ENCODE data around the gene BCL2L1.

The BCL2L1 gene

DNA sequence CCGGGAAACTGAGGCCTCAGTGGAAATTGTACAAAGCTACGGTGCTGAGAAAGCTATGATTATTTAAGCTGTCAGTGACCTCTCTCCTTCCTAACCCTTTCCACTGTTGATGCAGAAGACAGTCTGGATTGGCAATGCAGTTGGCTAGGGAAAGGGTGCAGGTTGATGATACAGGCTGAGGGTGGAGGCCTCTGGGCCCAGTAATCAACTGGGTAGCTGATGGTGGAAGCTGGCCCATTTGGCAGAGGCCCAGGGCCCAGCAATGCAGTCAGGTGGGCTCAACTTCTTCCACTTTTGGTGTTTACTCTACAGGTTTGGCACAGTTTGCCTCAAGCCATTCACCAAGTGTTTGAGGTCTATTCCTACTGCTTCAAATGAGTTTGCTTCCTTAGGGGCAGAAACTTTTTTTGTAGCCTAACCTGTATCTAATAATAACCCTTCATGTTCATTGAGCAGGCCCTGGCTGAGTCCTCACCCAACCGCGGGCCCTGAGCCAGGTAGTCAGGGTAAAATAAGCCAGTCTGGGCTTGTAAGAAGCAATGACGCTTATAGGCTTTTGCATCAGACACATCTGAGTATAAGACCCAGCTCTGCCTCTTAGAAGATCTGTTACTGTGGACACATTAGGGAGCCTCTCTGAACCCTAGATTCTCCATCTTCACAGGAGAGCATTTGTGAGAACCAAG is 12.1 kb downstream of the BCL2L1 start:
- H3K27me3 ChIP-seq (ENCODE audit: insufficient read depth, low read length): no peaks in the 10 kb centered on the region
- H3K36me3 ChIP-seq (ENCODE audit: insufficient read depth, low read length): peaks cover 61% of the 10 kb centered on the region
- H3K4me3 ChIP-seq (ENCODE audit: low read length): no peak overlapping the region
- H3K4me1 ChIP-seq (ENCODE audit: insufficient read depth, low read length): peaks cover 18% of the 10 kb centered on the region
- H3K9me3 ChIP-seq (ENCODE audit: low read length): no peaks in the 10 kb centered on the region
- H2AFZ ChIP-seq (ENCODE audit: low read depth, low read length): no peak overlapping the region

DNA sequence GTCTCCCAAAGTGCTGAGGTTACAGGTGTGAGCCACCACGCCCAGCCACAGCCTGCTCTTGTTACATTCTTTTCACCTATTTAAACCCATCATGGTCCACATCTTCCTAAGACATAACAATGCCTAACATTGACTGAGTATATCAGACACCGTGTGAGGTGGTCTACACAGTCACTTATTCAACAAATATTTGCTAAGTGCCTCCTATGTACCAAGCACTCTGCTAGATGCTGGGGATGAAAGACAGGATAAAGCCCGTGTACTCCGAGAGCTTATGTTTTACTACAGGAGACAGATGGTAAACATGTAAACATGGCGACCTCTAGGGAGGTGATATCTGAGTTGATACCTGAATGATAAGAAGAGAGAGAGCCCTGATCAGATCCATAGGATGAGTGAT is 12.7 kb downstream of the BCL2L1 start:
- no peak overlapping the region for H3K4me3 ChIP-seq (ENCODE audit: low read length)
- H3K36me3 ChIP-seq (ENCODE audit: insufficient read depth, low read length): peaks cover 58% of the 10 kb centered on the region
- H2AFZ ChIP-seq (ENCODE audit: low read depth, low read length): no peak overlapping the region
- no peaks in the 10 kb centered on the region for H3K27me3 ChIP-seq (ENCODE audit: insufficient read depth, low read length)
- H3K4me1 ChIP-seq (ENCODE audit: insufficient read depth, low read length): peaks cover 18% of the 10 kb centered on the region
- H3K9me3 ChIP-seq (ENCODE audit: low read length): no peaks in the 10 kb centered on the region

DNA sequence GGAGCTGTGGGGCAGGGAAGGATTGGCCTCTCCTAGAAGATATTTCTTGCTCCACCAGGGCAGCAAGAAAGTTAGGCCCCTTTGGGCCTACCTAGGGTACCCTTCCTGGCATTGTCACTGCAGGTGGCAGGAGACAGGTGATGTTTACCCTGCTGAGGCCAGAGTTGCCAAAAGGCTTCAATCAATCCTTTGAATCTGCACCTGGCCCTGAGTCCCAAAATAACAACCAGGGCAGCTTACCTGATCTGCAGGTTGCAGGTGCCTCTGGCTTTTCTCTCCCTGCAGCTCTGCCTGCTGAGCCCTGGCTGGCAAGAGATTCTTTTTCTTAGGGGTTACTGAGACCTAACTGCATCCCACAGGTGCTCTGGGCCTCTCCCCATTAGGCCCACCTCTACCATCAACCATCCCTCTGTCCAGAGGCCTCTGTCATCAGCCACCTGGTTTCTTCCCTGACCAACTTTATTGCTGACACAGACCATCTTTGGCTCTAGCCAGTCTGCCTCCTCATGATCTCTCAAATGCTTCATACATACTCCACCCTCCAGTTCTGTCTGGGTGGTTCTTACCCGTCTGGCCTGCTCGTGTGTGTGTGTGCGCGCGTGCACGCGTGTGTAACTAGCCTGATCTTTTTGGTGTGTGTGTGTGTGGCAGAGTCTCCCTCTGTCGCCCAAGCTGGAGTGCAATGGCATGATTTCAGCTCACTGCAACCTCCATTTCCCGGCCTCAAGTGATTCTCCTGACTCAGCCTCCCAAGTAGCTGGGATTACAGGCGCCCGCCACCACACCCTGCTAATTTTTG is 13.7 kb downstream of the BCL2L1 start:
- Histone ChIP-seq H3K36me3 (ENCODE audit: insufficient read depth, low read length) (peaks cover 57% of the 10 kb centered on the region), H3K4me1 (ENCODE audit: insufficient read depth, low read length) (peaks cover 18% of the 10 kb centered on the region), H2AFZ (ENCODE audit: low read depth, low read length) (no peak overlapping the region), H3K27me3 (ENCODE audit: insufficient read depth, low read length) (no peaks in the 10 kb centered on the region), H3K9me3 (ENCODE audit: low read length) (no peaks in the 10 kb centered on the region), H3K4me3 (ENCODE audit: low read length) (no peak overlapping the region)

GRCh38 chr20:31707994-31708735 is 14.5 kb downstream of the BCL2L1 start:
- no peak overlapping the region for H2AFZ ChIP-seq (ENCODE audit: low read depth, low read length)
- H3K27me3 ChIP-seq (ENCODE audit: insufficient read depth, low read length): no peaks in the 10 kb centered on the region
- no peaks in the 10 kb centered on the region for H3K9me3 ChIP-seq (ENCODE audit: low read length)
- H3K4me3 ChIP-seq (ENCODE audit: low read length): no peak overlapping the region
- H3K36me3 ChIP-seq (ENCODE audit: insufficient read depth, low read length): peaks cover 52% of the 10 kb centered on the region
- peaks cover 15% of the 10 kb centered on the region for H3K4me1 ChIP-seq (ENCODE audit: insufficient read depth, low read length)

- peaks cover 52% of the 10 kb centered on the region for H3K36me3 ChIP-seq (ENCODE audit: insufficient read depth, low read length)
- peaks cover 6% of the 10 kb centered on the region for H3K4me1 ChIP-seq (ENCODE audit: insufficient read depth, low read length)
- no peak overlapping the region for H2AFZ ChIP-seq (ENCODE audit: low read depth, low read length)
- no peak overlapping the region for H3K4me3 ChIP-seq (ENCODE audit: low read length)
- H3K9me3 ChIP-seq (ENCODE audit: low read length): no peaks in the 10 kb centered on the region
- no peaks in the 10 kb centered on the region for H3K27me3 ChIP-seq (ENCODE audit: insufficient read depth, low read length)
These were observed 15.4 kb downstream of the BCL2L1 start for GRCh38 chr20:31707258-31707615.

- Histone ChIP-seq H3K36me3 (ENCODE audit: insufficient read depth, low read length) (peaks cover 56% of the 10 kb centered on the region), H3K9me3 (ENCODE audit: low read length) (peaks cover 2% of the 10 kb centered on the region), H2AFZ (ENCODE audit: low read depth, low read length) (no peak overlapping the region), H3K4me3 (ENCODE audit: low read length) (no peak overlapping the region), H3K27me3 (ENCODE audit: insufficient read depth, low read length) (no peaks in the 10 kb centered on the region), H3K4me1 (ENCODE audit: insufficient read depth, low read length) (peaks cover under 1% of the 10 kb centered on the region)
These were observed 15.9 kb downstream of the BCL2L1 start for GRCh38 chr20:31706607-31707257.

DNA sequence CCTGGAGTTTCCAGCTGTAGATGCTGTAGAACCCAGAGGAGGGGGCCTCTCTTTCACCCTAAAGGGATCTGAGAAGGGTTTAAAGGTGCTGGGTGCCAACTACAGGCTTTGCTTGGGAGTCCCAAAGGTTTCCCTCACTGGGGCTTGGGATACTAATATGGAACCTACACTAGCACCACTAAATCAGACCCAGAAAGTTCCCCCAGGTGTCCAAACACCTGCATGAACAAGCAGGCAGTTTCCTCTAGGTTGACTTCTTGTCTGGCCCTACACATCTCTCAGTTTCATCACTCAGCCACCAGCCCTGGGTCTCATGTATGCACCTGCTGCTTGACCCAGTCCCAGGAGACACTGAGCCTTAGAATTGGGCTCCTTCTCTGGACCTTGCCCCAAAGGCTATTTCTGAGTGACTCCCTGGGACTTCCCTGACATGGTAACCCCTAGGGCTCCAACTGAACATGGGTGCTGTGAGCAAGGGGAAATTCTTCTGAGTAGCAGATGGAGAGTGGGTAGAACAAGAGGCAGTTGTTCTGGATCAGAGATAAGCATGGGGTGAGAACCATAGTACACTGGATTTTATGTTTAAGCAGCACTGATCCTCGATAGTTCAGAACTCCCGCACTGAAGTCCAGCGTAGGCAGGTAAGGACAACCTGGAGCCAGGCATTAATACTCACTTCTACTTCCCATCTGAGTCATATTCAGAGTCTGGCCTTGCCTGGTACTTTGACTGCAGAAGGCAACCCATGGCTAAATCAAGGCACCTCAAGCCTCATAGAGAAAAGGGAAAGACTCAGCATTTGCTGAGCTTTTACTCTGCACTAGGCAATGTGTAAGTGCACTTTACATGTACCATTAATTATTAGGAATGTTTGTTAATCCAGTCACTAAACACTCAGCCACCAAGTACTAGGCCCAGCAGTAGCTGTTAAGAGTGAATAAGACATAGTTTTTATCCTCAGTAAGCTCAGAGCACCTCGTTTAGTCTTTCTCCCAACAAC is 16.8 kb downstream of the BCL2L1 start:
- no peak overlapping the region for H2AFZ ChIP-seq (ENCODE audit: low read depth, low read length)
- H3K27me3 ChIP-seq (ENCODE audit: insufficient read depth, low read length): no peaks in the 10 kb centered on the region
- H3K9me3 ChIP-seq (ENCODE audit: low read length): peaks cover 2% of the 10 kb centered on the region
- H3K4me3 ChIP-seq (ENCODE audit: low read length): no peak overlapping the region
- H3K36me3 ChIP-seq (ENCODE audit: insufficient read depth, low read length): peaks cover 52% of the 10 kb centered on the region
- no peaks in the 10 kb centered on the region for H3K4me1 ChIP-seq (ENCODE audit: insufficient read depth, low read length)

DNA sequence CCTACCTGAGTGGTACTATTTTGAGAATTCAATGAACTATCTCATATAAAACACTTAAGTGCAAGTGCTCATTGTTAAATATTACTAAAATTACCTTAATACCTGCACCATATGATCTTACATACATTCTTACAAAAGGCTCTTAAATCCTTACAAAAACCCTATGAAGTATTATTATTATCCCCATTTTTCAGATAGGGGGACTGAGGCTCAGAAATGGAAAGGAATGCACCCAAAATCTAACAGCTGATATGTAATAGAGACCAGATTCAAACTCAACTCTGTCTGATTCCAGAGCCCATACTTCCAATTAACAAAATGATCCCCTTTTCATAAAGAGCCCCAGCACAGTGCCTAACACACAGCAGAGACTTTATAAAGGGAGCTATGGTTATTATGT is 17.5 kb downstream of the BCL2L1 start:
- H3K4me1 ChIP-seq (ENCODE audit: insufficient read depth, low read length): no peaks in the 10 kb centered on the region
- H3K4me3 ChIP-seq (ENCODE audit: low read length): no peak overlapping the region
- H3K36me3 ChIP-seq (ENCODE audit: insufficient read depth, low read length): peaks cover 45% of the 10 kb centered on the region
- H3K27me3 ChIP-seq (ENCODE audit: insufficient read depth, low read length): no peaks in the 10 kb centered on the region
- H3K9me3 ChIP-seq (ENCODE audit: low read length): peaks cover 2% of the 10 kb centered on the region
- H2AFZ ChIP-seq (ENCODE audit: low read depth, low read length): no peak overlapping the region

GRCh38 chr20:31704225-31705119 is 18.2 kb downstream of the BCL2L1 start:
- H2AFZ ChIP-seq (ENCODE audit: low read depth, low read length): no peak overlapping the region
- peaks cover 43% of the 10 kb centered on the region for H3K36me3 ChIP-seq (ENCODE audit: insufficient read depth, low read length)
- no peak overlapping the region for H3K4me3 ChIP-seq (ENCODE audit: low read length)
- no peaks in the 10 kb centered on the region for H3K27me3 ChIP-seq (ENCODE audit: insufficient read depth, low read length)
- peaks cover 2% of the 10 kb centered on the region for H3K9me3 ChIP-seq (ENCODE audit: low read length)
- H3K4me1 ChIP-seq (ENCODE audit: insufficient read depth, low read length): no peaks in the 10 kb centered on the region

GRCh38 chr20:31701591-31701990 is 21.1 kb downstream of the BCL2L1 start:
- peaks cover 2% of the 10 kb centered on the region for H3K9me3 ChIP-seq (ENCODE audit: low read length)
- peaks cover 24% of the 10 kb centered on the region for H3K36me3 ChIP-seq (ENCODE audit: insufficient read depth, low read length)
- no peaks in the 10 kb centered on the region for H3K27me3 ChIP-seq (ENCODE audit: insufficient read depth, low read length)
- H3K4me3 ChIP-seq (ENCODE audit: low read length): no peak overlapping the region
- no peak overlapping the region for H2AFZ ChIP-seq (ENCODE audit: low read depth, low read length)
- no peaks in the 10 kb centered on the region for H3K4me1 ChIP-seq (ENCODE audit: insufficient read depth, low read length)

GRCh38 chr20:31700747-31701146 is 21.9 kb downstream of the BCL2L1 start:
- H3K4me3 ChIP-seq (ENCODE audit: low read length): no peak overlapping the region
- H3K4me1 ChIP-seq (ENCODE audit: insufficient read depth, low read length): no peaks in the 10 kb centered on the region
- H3K9me3 ChIP-seq (ENCODE audit: low read length): peaks cover 2% of the 10 kb centered on the region
- no peak overlapping the region for H2AFZ ChIP-seq (ENCODE audit: low read depth, low read length)
- H3K36me3 ChIP-seq (ENCODE audit: insufficient read depth, low read length): peaks cover 23% of the 10 kb centered on the region
- no peaks in the 10 kb centered on the region for H3K27me3 ChIP-seq (ENCODE audit: insufficient read depth, low read length)
